Measurements from ENCODE around the gene C10orf67.
"Not testable (repeated sequence)": the region's sequence is repeated elsewhere in the genome, so short reads cannot be mapped to it uniquely, and the experiment has no call there.

The C10orf67 gene

GRCh38 chr10:23350706-23351105 is 6.1 kb upstream of the C10orf67 start:
- ATAC-seq (replicated peaks), result not testable (repeated sequence)

GRCh38 chr10:23345861-23346260 is 1.3 kb upstream of the C10orf67 start:
- peaks cover 0 to 3% of the 10 kb centered on the region in 2 donors for H3K9me3 Mint-ChIP-seq
- no peak overlapping the region for H3K4me3 Mint-ChIP-seq

More at GRCh38 chr10:23350706-23351105, 6.1 kb upstream of the C10orf67 start:
- DNase-seq, H3K4me3 Mint-ChIP-seq, H3K27ac Mint-ChIP-seq, H3K4me1 Mint-ChIP-seq, H3K9me3 Mint-ChIP-seq, H3K36me3 Mint-ChIP-seq: not testable (repeated sequence)
- H3K27me3 Mint-ChIP-seq, result peaks cover 19 to 33% of the 10 kb centered on the region in 2 donors

DNA sequence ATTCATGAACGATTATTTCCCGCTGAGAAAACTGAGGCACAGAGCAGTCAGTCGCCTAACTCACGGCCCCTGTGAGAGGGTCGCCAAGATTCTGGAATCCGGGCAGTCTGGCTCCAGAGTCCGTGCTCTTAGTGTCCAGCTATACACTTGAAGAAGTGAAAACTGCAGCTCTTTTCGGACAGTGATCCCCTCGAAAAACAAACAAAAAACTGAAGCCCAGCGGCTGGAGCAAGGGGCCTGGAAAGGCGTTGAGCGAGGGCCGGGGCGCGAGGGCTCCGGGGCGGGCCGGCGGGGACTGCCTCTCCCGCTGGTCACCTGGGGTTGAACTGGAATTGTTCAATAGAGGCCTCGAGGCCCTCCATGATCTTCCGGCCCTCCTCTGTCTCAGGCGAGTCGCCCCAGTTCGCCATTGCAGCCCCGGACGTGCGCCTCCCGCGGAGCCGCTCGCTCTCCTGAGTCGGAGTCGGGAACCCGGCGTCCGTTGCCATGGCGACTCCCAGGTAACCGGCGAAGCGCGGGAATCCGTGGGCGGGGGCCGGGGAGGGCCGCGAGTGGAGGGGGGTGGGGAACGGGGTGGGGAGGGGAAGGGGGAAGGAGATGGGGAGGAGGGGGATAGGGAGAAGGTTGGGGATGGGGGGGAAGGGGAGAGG is 881 bp downstream of the C10orf67 start:
- H3K9me3 Mint-ChIP-seq, result peaks cover 0 to 2% of the 10 kb centered on the region in 2 donors
- H3K4me3 Mint-ChIP-seq, result peak overlapping the region; percentile 84 to 95
- peak; percentile 38 to 45 for ATAC-seq (replicated peaks)
- peak overlapping the region; percentile 31 for H3K27ac Mint-ChIP-seq
- peaks cover 11 to 16% of the 10 kb centered on the region in 2 donors for H3K27me3 Mint-ChIP-seq
- no peaks in the 10 kb centered on the region for H3K36me3 Mint-ChIP-seq
- no peak for DNase-seq
- H3K4me1 Mint-ChIP-seq, result peaks cover 18 to 20% of the 10 kb centered on the region in 2 donors

More at GRCh38 chr10:23345861-23346260, 1.3 kb upstream of the C10orf67 start:
- Mint-ChIP-seq H3K27me3 (peaks cover 16 to 17% of the 10 kb centered on the region in 2 donors), H3K36me3 (no peaks in the 10 kb centered on the region), H3K4me1 (peaks cover 17 to 18% of the 10 kb centered on the region in 2 donors), H3K27ac (no peak overlapping the region)
- no peak for DNase-seq
- no peak for ATAC-seq (replicated peaks)

DNA sequence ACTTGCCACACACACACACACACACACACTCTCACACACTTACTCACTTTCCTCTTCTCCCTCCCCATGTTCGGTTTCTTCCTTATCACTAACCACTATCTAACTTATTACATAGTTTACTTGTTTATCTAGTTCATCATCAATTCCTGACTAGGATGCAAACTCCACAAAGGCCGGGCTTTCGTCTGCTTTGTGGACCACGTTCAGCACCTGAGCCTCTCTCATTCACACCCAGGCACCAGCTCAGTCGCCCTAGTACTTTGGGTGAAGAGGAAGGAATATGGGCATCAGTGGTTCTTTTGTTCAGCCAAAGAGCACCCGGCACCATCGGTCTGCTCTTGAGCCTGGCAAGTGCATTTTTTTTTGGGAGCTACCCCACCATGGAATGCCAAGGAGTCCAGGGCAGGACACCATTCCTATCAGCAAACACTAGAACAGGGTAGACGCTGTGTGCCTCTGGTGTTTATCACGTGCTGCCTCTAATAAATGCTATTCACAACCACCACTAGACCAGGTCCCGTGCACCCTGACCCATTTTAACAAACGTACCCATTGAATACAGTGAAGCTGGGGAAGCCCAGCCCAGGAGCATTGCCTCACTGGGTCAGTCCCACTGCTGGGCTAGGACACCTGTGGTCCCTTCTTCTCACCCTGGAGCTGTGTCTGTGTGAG is 2.2 kb downstream of the C10orf67 start:
- H3K36me3 Mint-ChIP-seq, result no peaks in the 10 kb centered on the region
- peaks cover 18 to 20% of the 10 kb centered on the region in 2 donors for H3K4me1 Mint-ChIP-seq
- DNase-seq (no peak), ATAC-seq (replicated peaks) (no peak)
- H3K9me3 Mint-ChIP-seq, result peaks cover 0 to 2% of the 10 kb centered on the region in 2 donors
- peaks cover 5 to 15% of the 10 kb centered on the region in 2 donors for H3K27me3 Mint-ChIP-seq
- no peak overlapping the region for H3K4me3 Mint-ChIP-seq
- no peak overlapping the region for H3K27ac Mint-ChIP-seq

DNA sequence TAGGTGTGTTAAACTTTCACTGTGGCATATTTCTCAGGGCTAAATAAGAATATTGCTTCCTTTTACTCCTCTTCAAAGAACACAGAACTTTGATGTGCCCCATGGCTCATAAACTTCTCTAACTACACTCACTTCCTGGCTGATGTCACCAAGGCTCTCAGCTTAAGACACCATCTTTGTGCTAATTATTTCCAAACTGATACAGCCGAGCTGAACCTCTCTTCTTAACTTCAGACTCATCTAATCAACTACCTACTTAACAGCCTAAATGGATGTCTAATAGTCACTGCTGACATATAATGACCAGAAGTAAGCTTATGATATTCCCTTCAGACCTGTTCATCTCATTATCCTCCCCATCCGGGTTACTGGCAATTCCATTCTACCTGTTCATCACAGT is 3.6 kb downstream of the C10orf67 start:
- DNase-seq (no peak), ATAC-seq (replicated peaks) (peak; percentile 38 to 53)
- H3K4me3 Mint-ChIP-seq, result no peak overlapping the region
- H3K9me3 Mint-ChIP-seq, result peaks cover 0 to 2% of the 10 kb centered on the region in 2 donors
- H3K27ac Mint-ChIP-seq, result no peak overlapping the region
- peaks cover 18 to 20% of the 10 kb centered on the region in 2 donors for H3K4me1 Mint-ChIP-seq
- peaks cover 4 to 15% of the 10 kb centered on the region in 2 donors for H3K27me3 Mint-ChIP-seq
- H3K36me3 Mint-ChIP-seq, result no peaks in the 10 kb centered on the region

- H3K36me3 Mint-ChIP-seq, result no peaks in the 10 kb centered on the region
- peaks cover 4 to 15% of the 10 kb centered on the region in 2 donors for H3K27me3 Mint-ChIP-seq
- no peak overlapping the region for H3K27ac Mint-ChIP-seq
- ATAC-seq (replicated peaks) (no peak), DNase-seq (no peak)
- H3K4me3 Mint-ChIP-seq, result no peak overlapping the region
- H3K4me1 Mint-ChIP-seq, result peaks cover 18 to 20% of the 10 kb centered on the region in 2 donors
- H3K9me3 Mint-ChIP-seq, result peaks cover 0 to 4% of the 10 kb centered on the region in 2 donors
These were observed 4.2 kb downstream of the C10orf67 start for GRCh38 chr10:23340354-23340753.

DNA sequence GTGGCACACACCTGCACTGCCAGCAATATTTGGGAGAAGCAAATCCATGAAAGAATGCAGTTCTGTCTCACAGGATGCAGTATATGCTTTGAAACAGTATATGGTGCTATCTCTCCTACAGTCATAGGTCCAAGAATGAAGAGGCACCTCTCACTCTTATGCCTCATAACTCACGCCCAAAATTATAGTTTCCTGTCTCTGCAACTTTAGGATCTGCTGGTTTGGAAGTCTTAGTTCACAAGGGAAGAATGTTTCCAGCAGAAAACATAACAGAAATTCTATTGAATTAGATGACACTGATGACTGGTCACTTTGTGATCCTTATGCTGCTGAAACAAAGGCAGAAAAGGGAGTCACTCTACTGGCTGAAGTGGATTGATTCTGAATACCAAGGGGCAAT is 5.7 kb downstream of the C10orf67 start:
- Mint-ChIP-seq H3K27me3 (peaks cover 9 to 12% of the 10 kb centered on the region in 2 donors), H3K36me3 (no peaks in the 10 kb centered on the region), H3K4me3 (no peak overlapping the region), H3K4me1 (peaks cover 9 to 16% of the 10 kb centered on the region in 2 donors), H3K9me3 (peaks cover 0 to 4% of the 10 kb centered on the region in 2 donors), H3K27ac (no peak overlapping the region)
- no peak for ATAC-seq (replicated peaks)
- no peak for DNase-seq

DNA sequence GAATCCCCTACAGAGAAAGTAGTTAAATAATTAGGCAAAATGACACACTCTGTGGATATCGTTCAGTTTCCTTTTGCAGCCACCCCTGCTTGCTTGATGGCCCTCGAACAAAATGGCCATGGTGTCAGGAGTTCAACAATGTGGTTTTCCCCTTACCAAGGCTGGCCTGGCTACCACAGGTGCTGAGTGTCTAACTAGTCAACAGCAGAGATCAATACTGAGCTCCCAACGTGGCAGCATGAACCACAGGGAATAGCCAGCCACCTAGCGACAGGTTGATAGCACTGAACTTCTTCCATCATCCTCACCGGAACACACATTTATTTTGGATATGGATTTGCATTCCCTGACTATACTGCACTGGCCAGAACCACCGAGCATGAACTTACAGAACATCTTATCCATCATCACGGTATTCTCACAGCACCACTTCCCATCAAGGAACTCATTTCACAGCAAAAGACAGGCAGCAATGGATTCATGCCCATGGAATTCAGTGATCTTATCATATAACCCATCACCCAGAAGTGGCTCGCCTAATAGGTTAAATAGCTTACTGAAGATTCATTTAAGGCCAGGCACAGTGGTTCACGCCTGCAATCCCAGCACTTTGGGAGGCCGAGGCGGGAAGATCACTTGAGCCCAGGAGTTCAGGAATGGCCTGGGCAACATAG is 6.3 kb downstream of the C10orf67 start:
- Mint-ChIP-seq H3K4me3 (no peak overlapping the region), H3K36me3 (no peaks in the 10 kb centered on the region), H3K9me3 (peaks cover 0 to 4% of the 10 kb centered on the region in 2 donors), H3K27me3 (peaks cover 9 to 12% of the 10 kb centered on the region in 2 donors), H3K27ac (no peak overlapping the region), H3K4me1 (peaks cover 9 to 14% of the 10 kb centered on the region in 2 donors)
- ATAC-seq (replicated peaks), result no peak
- no peak for DNase-seq

DNA sequence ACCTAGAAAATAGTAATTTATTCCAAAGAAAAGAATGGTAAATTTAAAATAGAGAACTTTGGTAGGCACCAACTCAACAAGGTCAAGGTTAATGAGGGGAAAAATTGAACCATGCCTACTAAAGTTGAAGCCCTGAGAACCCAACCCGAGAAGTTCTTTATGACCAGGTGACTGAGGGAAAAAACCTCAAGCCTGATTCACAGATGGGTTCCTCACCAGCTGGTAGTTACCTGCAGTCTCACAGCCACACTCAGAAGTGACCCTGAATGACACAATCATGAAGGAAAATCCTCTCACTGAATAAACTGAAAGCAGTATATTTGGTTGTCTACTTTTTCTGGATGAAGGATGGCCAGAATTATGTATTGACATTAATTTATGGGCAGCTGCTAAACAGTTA is 7.0 kb downstream of the C10orf67 start:
- H3K27ac Mint-ChIP-seq, result no peak overlapping the region
- no peak overlapping the region for H3K4me3 Mint-ChIP-seq
- H3K9me3 Mint-ChIP-seq, result peaks cover 0 to 4% of the 10 kb centered on the region in 2 donors
- DNase-seq, result no peak
- ATAC-seq (replicated peaks), result peak; percentile 46 to 71
- H3K4me1 Mint-ChIP-seq, result peaks cover 9 to 13% of the 10 kb centered on the region in 2 donors
- H3K27me3 Mint-ChIP-seq, result peaks cover 4 to 12% of the 10 kb centered on the region in 2 donors
- no peaks in the 10 kb centered on the region for H3K36me3 Mint-ChIP-seq

GRCh38 chr10:23331567-23332301 is 12.9 kb downstream of the C10orf67 start:
- DNase-seq, result no peak
- Mint-ChIP-seq H3K27me3 (peaks cover 4 to 22% of the 10 kb centered on the region in 2 donors), H3K36me3 (peaks cover 2 to 4% of the 10 kb centered on the region in 2 donors), H3K4me3 (no peak overlapping the region), H3K9me3 (peaks cover 4% of the 10 kb centered on the region in 2 donors), H3K27ac (peak overlapping the region; percentile 63), H3K4me1 (peaks cover 0 to 2% of the 10 kb centered on the region in 2 donors)
- ATAC-seq (replicated peaks), result peak; percentile 57 to 75

DNA sequence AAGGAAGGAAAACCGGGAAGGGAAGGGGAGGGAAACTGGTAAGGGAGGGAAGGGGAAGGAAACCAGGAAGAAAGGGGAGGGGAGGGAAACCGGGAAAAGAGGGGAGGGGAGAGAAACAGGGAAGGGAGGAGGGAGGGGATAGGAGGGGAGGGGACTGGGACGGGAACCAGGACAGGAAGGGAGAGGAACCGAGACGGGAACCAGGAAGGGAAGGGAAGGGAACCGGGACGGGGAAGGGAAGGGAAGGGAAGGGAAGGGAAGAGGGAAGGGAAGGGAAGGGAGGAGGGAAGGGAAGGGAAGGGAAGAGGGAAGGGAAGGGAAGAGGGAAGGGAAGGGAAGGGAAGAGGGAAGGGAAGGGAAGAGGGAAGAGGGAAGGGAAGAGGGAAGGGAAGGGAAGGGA is 13.6 kb downstream of the C10orf67 start:
- peaks cover 6 to 26% of the 10 kb centered on the region in 2 donors for H3K27me3 Mint-ChIP-seq
- no peak for ATAC-seq (replicated peaks)
- no peak for DNase-seq
- H3K27ac Mint-ChIP-seq, result peak overlapping the region; percentile 93
- peaks cover 3 to 4% of the 10 kb centered on the region in 2 donors for H3K9me3 Mint-ChIP-seq
- peaks cover 0 to 2% of the 10 kb centered on the region in 2 donors for H3K4me1 Mint-ChIP-seq
- H3K36me3 Mint-ChIP-seq, result peaks cover 2 to 4% of the 10 kb centered on the region in 2 donors
- peak overlapping the region in 1 of 2 donors; percentile 51 for H3K4me3 Mint-ChIP-seq

- Mint-ChIP-seq H3K4me1 (peaks cover 2 to 5% of the 10 kb centered on the region in 2 donors), H3K27ac (no peak overlapping the region), H3K36me3 (peaks cover 2 to 4% of the 10 kb centered on the region in 2 donors), H3K27me3 (peaks cover 14 to 31% of the 10 kb centered on the region in 2 donors), H3K4me3 (no peak overlapping the region), H3K9me3 (peaks cover 1 to 4% of the 10 kb centered on the region in 2 donors)
- ATAC-seq (replicated peaks) (no peak), DNase-seq (no peak)
These were observed 17.9 kb downstream of the C10orf67 start for GRCh38 chr10:23326544-23327307.

GRCh38 chr10:23325132-23325531 is 19.5 kb downstream of the C10orf67 start:
- ATAC-seq (replicated peaks), result peak; percentile 57 to 63

More at GRCh38 chr10:23325132-23325531, 19.5 kb downstream of the C10orf67 start:
- Mint-ChIP-seq H3K9me3 (no peaks in the 10 kb centered on the region), H3K4me1 (peaks cover 0 to 5% of the 10 kb centered on the region in 2 donors), H3K27ac (no peak overlapping the region), H3K27me3 (peaks cover 9 to 25% of the 10 kb centered on the region in 2 donors), H3K36me3 (no peaks in the 10 kb centered on the region), H3K4me3 (no peak overlapping the region)
- no peak for DNase-seq

All from stimulated activated naive B cell treated with anti-CD40 and anti-IgM and Interleukin-4, amounts not matched to agents 10 μg/mL and 1 μg/mL and 100 μg/mL, for 72 hours (primary cell).